Muscle of back (tissue), 11 donors: ENCODE results near the gene SETBP1. TPM values are rescaled to one million over a fixed set of nuclear protein-coding genes. Genes with fewer than 3 reads are reported as not detected.
A peak's percentile ranks its signal among the peaks of the same experiment; 100 is the strongest.

Experiments
- DNase-seq, 3 donors: peaks; one replicate each; pipeline versions ENCODE4 v3.0.0 to v3.0.0-alpha.2; 2013
- polyA plus RNA-seq, 10 donors: library from polyadenylated mRNA; unstranded; fragments of 120-200 nt; gene quantifications; one replicate each; pipeline ENCODE4 v1.2.1, GENCODE V29; 2013; ENCODE audit not compliant: insufficient read length in 10 of 10

The SETBP1 gene
- polyA plus RNA-seq, 10 donors = 13.6 to 21.3 (median 16.0) TPM

DNA sequence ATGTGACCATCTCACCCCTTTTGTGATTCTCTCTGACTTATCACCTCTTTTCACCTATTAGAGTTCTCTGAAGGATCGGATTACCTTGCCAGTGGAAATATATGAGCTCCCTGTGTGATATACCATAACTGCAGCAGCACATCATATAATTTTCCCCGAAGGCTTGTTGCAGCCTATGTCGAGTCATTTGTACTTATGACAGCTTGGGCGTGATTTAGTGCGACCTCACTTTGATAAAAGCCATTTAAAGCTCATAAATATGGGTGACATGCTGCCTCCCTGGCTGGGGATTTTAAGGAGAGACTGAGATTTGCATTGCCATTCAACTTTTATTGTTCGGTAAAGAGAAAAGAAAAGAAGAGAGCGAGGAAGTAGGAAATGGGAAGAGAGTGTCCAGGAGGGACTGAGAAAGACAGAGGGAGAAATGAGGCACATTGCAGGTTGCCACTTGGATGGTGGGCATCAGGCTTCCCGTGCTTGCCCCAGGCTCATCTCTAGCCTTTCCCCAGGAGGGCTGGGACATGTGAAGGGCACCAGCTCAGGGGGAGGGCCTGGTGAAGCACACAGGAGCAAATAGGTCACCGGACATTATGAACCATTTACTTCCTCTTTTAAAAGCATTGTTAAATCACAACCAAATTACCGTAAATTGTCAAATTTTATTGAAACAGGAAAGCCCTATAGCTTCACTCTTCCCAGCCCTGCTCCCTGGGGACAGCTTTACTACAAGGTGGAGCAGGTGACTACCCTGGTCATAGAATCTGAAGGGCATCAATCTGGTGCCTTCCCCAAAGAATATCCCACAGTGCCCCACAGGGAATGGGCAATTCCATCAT, 161.3 kb downstream of the SETBP1 start:
- DNase-seq = no peak

DNA sequence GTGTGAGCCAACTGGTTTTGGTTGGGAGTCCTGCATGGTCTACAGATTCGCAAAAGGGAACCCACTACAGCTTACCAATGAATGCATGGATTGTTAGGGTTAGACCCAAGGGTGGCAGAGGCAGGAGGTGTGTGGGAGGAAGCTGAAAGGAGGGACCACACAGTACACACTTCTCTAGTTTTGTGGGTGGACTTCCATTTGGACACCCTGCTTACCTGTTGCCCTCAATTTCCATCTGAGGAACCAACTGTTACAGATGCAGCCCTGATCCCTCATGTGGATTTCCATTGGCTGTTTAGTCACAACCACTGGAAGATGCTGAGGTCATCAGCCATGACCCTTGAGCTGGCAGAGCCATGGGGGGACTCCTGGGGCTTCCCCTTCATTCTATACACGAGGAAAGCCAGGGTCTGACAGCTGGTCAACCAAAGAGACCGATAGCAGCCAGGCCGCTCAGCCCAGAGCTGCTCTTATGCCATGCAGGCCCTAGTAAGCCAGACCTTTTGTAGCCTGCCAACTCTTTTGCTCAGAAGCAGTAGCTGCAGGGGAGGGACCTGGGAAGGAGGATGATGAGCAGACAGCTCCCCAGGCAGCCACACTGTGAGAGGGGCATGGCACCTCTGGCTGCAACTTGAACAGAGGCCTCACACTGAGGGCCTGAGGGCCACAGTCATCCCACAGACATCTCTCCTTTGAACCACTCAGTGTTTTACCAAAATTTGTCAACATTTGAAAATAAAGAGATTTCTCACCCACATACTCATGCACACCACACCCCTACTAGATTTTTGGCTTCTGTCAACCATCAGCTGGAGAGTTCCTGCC, 162.1 kb downstream of the SETBP1 start:
- no peak for DNase-seq

DNA sequence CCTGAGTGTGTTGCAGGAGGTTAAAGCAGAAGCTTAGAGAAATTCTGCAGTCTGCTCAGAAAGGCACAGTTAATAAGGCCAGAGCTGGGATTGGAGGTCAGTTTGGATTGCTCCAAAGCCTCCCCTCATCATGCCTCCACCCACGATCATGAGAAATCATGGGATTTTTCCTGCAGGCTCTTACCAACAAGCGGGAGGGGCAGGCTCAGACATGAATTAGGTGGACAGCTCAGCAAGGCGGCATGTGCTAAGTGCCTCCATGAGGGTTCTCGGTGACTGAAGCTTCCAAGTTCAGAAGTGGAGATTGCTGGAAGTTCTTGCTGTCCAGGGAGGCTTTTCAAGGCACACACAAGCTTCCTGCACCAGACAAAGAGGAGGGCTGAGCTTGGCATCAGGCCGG, 163.8 kb downstream of the SETBP1 start:
- no peak for DNase-seq

GRCh38 chr18:44846450-44846849, 165.8 kb downstream of the SETBP1 start:
- DNase-seq = no peak

GRCh38 chr18:44848644-44849335, 168.1 kb downstream of the SETBP1 start:
- peak in 1 of 3 donors; percentile 61 for DNase-seq

DNA sequence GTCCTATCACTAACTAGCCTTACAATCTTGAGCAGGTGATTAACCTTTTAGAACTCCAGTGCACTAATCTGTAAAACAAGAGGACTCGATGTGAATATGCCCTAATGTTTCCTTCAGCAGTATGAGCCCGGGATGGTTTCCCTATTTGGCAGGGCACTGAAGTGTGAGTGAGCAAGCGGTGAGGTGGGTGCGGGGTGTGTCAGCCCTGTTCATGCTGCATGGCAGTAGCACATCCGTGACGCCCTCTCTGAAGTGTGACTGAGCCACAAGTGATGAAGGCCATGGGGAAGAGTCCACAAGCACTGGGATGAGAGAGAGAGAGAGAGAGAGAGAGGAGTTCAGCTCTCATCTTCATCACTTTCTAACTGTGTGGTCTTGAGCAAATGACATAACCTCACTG, 168.7 kb downstream of the SETBP1 start:
- no peak for DNase-seq

GRCh38 chr18:44850001-44850400, 169.3 kb downstream of the SETBP1 start:
- DNase-seq = no peak

DNA sequence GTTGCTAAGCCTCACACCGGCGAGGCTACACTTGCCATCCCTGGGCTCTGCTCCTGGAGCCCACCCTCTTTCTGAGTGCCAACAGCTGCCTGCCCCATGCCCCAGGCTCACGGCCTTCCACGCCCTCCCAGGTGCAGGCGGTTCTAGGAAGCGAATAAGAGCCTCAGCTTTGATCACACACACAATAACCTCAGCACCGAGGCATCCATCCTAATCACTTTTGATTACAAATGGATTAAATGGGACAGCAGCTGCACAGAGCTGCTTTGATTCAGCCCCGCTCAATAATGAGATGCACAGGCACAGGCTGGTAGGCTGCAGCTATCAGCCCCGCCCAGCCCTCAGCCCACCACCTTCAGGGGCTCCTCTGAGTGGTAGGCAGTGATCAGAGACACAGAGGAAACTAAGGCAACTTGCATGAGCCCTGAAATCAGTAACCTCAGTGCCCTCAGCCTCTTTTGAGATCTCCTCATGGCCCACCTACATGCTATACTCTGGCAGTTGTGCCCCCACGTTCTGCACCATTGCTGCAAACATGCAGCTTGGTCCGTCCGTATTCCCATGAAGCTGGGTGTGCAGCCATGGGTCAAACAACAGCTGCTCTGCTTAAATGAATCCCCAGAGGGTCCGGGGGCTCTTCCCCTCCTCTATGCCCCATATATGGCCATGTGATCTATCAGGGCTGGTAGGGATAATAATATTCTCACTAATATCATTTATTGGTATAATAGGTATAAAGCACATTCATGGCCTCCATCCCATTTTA, 171.4 kb downstream of the SETBP1 start:
- no peak for DNase-seq

DNA sequence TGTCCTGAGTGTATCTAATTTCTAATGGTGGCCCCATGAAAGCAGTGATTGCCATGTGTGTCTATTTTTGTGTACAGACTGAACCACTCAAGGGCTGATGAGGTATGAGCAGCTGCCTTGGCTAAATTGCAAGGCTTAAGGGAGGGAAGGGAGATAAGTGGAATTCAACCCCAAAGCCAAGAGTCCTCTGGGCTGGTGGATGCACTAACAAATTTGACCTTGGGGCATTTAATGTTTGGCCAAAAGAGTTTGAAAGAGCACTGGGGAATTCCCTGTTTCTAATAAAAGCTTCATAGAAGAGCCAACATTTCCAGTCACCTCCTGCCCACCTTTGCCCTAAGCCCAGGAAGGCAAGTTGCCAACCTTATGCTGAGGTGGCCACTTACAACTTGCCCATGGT, 172.1 kb downstream of the SETBP1 start:
- peak; percentile 48 to 66 (median 62) for DNase-seq

- DNase-seq = no peak
These were observed 172.7 kb downstream of the SETBP1 start for GRCh38 chr18:44853430-44853829.

GRCh38 chr18:44855681-44856080, 175.0 kb downstream of the SETBP1 start:
- no peak for DNase-seq

- no peak for DNase-seq
These were observed 175.5 kb downstream of the SETBP1 start for GRCh38 chr18:44856157-44856556.

DNA sequence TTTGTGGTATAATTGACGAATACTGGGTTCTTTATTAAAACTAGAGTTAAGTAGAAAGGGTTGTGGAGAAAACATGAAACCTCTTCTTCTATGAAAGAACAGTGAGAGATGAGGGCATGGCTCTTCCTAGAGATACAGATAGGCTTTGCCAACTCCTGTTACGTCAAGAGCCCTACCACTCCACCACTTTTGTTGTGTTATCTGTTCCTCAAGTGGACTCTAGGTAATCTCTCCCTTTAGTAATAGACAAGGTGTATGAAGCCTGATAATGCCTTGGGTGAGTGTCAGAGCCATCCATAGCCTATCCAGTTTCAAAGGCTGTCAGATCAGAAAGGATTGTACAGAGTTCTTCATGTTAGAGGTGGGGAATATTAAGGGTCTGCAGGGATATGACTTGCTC, 176.4 kb downstream of the SETBP1 start:
- no peak for DNase-seq

GRCh38 chr18:44857744-44858491, 177.2 kb downstream of the SETBP1 start:
- DNase-seq = peak in 1 of 3 donors; percentile 36

DNA sequence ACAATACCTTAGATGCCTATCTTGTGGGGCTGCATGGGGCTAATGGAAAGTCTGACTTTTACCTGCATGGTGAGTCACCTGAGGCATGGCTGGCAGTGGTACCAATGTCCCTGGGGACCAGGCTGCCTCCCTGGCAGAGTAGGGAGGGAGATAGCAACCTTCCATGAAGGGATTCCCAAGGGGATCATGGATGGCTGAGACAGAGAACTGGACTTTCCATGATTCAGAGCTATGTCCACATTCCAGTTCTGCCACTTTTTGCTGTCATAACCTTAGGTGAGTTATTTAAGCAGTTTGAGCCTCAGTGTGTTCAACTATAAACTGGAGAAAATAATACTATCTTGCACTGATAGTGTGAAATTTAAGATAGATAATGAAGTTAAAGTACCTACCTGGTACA, 178.6 kb downstream of the SETBP1 start:
- DNase-seq = no peak

DNA sequence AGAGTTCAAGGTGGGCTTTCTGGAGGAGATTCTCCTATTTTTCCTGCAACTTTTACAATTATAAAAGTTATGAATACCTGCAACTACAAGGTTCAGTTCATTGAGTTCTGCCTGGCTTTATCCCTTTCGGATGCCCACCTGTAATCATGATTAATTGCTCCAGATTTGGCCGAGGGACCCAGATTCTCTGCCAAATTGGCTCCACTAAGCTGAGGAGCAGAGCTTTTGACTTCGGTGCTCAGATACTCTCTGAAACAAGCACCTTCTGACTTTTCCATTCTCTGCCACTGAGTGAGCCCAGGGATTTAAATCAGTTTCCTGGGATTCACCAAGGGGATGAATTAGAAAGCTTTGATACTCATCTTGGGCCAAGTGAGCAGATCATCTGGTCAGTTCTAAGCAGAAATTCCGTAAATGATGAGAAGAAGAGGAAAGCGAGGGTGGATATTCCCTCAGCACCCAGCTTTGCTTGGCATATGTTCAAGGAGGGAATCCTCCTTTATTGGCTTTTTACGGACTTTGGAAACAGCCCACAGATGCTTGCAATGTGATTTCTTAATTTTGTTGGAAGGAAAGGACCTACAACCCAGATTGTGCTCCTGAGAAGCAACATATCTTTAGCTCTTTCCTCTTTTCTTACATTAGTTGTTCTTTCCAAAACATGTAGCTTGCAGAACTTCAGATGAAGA, 179.2 kb downstream of the SETBP1 start:
- peak in 2 of 3 donors; percentile 55 to 85 for DNase-seq

- DNase-seq = no peak
These were observed 181.4 kb downstream of the SETBP1 start for GRCh38 chr18:44862112-44862511.

DNA sequence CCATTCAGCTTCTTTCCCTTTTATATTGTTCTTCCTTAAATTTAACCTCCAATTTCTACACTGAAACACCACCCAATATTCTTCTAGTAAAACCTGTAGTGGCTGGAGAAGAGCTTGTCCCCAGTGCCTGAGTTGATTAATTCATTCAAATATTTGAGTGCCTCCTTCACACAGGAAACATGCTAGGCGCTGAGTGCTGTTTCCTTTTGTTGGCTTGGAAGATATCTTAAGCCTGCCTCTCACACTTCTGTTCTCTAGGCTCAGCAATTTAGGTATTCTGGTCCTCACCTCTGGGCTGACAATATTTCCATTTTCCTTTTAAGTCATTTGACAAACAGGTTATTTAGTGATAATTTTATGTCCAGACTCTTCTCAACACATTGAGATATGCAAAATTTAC, 185.4 kb downstream of the SETBP1 start:
- DNase-seq = no peak

DNA sequence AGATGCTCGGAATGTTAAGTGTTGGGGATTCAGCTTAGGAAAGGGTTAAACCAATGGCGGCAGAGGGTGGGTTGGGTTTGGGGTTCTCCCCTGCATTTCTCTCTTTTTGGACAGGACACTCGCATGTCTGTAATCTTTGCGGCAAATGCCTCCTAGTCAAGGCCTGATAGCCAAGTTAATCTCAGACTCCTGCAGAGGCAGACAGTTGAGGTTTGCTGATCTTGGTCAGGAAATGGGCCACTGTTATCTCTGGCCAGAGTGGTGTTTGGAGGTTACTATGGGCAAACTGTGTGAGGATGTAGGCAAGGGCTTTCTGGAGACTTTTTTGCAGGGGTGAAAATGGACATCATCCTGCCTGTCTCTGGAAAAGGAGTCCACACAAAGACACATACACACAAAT, 188.8 kb downstream of the SETBP1 start:
- no peak for DNase-seq
